ENCODE data around the gene AP1G1.
"Not testable (repeated sequence)": the region's sequence is repeated elsewhere in the genome, so short reads cannot be mapped to it uniquely, and the experiment has no call there.

Gene AP1G1

GRCh38 chr16:71807905-71808592 is 585 bp downstream of the AP1G1 start:
- no peak for DNase-seq

- DNase-seq: no peak
These were observed 5.3 kb downstream of the AP1G1 start for GRCh38 chr16:71803305-71803690.

GRCh38 chr16:71796501-71797097 is 12.0 kb downstream of the AP1G1 start:
- no peak for DNase-seq

- DNase-seq: no peak
These were observed 13.7 kb downstream of the AP1G1 start for GRCh38 chr16:71794943-71795342.

GRCh38 chr16:71794018-71794417 is 14.6 kb downstream of the AP1G1 start:
- no peak for DNase-seq

- DNase-seq: no peak
These were observed 16.5 kb downstream of the AP1G1 start for GRCh38 chr16:71792176-71792575.

GRCh38 chr16:71790329-71790728 is 18.3 kb downstream of the AP1G1 start:
- DNase-seq: not testable (repeated sequence)

GRCh38 chr16:71789136-71789535 is 19.5 kb downstream of the AP1G1 start:
- no peak for DNase-seq

GRCh38 chr16:71788578-71788977 is 20.1 kb downstream of the AP1G1 start:
- DNase-seq: no peak

GRCh38 chr16:71785143-71785542 is 23.5 kb downstream of the AP1G1 start:
- not testable (repeated sequence) for DNase-seq

GRCh38 chr16:71784093-71784492 is 24.5 kb downstream of the AP1G1 start:
- no peak for DNase-seq

GRCh38 chr16:71781741-71782140 is 26.9 kb downstream of the AP1G1 start:
- DNase-seq: no peak

- DNase-seq: no peak
These were observed 28.0 kb downstream of the AP1G1 start for GRCh38 chr16:71780521-71781089.

GRCh38 chr16:71778780-71779179 is 29.9 kb downstream of the AP1G1 start:
- DNase-seq: no peak

- DNase-seq: no peak
These were observed 31.3 kb downstream of the AP1G1 start for GRCh38 chr16:71777329-71777728.

- no peak for DNase-seq
These were observed 32.7 kb downstream of the AP1G1 start for GRCh38 chr16:71775949-71776348.

GRCh38 chr16:71771571-71771970 is 37.1 kb downstream of the AP1G1 start:
- DNase-seq: no peak

GRCh38 chr16:71769222-71769621 is 39.4 kb downstream of the AP1G1 start:
- DNase-seq: no peak

GRCh38 chr16:71767060-71767900 is 41.4 kb downstream of the AP1G1 start:
- DNase-seq: no peak

GRCh38 chr16:71762186-71762585 is 46.4 kb downstream of the AP1G1 start:
- DNase-seq: no peak

- DNase-seq: no peak
These were observed 47.5 kb downstream of the AP1G1 start for GRCh38 chr16:71761097-71761496.

- no peak for DNase-seq
These were observed 50.3 kb downstream of the AP1G1 start for GRCh38 chr16:71758293-71758760.

- no peak for DNase-seq
These were observed 54.0 kb downstream of the AP1G1 start for GRCh38 chr16:71754652-71755051.

- DNase-seq: no peak
These were observed 54.5 kb downstream of the AP1G1 start for GRCh38 chr16:71754108-71754507.
